GM18519 (cell line): ENCODE data around the gene ADD3.

Experiments used
- ATAC-seq: cut with Tn5 transposase; IDR thresholded peaks from one replicate; pipeline ENCODE4 v1.9.1; 2021; ENCODE audit warnings: mild to moderate bottlenecking, moderate library complexity; ENCODE audit not compliant: unreplicated experiment, low FRiP score

ADD3 gene, protein sequence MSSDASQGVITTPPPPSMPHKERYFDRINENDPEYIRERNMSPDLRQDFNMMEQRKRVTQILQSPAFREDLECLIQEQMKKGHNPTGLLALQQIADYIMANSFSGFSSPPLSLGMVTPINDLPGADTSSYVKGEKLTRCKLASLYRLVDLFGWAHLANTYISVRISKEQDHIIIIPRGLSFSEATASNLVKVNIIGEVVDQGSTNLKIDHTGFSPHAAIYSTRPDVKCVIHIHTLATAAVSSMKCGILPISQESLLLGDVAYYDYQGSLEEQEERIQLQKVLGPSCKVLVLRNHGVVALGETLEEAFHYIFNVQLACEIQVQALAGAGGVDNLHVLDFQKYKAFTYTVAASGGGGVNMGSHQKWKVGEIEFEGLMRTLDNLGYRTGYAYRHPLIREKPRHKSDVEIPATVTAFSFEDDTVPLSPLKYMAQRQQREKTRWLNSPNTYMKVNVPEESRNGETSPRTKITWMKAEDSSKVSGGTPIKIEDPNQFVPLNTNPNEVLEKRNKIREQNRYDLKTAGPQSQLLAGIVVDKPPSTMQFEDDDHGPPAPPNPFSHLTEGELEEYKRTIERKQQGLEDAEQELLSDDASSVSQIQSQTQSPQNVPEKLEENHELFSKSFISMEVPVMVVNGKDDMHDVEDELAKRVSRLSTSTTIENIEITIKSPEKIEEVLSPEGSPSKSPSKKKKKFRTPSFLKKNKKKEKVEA

GRCh38 chr10:110007701-110008517 is at the start of gene ADD3:
TSS of gene ADD3 (plus strand) at chr10:110007984. CDS start at chr10:110100654, 92,670 bp downstream.
- peak; percentile 30 for ATAC-seq

GRCh38 chr10:109958059-109958458 is 49.7 kb upstream of the ADD3 start:
- ATAC-seq: no peak

DNA sequence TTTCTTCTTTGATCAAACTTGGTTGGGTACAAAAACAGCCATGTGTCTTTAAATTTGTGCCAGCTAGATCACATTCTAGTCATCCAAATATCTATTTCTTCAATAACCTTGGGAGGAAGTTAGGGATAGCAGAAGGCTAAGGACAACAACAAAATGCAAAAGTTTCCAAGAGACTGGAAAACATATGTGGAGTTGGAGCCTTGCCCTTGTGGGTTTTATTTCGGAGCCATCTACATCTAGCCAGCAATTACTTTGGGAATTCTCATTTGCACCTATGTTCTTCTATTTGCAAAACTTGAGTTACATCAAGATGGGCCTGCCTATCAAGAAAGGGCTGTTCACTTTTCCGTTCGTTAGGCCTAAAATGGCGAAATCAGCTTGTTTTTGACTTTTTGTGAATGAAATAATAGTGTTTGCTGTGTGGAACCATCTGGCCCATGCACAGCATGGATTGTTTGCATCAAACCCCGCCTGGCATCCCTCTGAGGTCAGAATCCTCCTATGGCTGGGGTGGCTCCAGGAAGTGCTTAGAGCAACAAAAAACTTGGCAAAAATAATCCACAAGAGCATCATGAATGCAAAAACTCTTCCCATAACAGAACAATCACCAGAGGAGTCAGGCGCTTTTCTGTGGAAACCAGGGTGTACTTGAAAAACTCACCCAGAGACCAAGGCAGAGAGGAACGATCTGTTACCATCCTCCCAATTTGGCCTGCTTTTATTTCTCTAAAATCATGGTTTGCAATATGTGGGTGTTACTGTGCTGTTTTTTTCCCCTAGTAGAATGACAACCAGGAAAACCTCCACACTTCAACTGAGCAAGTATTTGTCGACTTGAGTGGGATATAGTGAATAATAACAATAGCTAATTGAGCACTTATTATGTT is 48.3 kb upstream of the ADD3 start:
- no peak for ATAC-seq

DNA sequence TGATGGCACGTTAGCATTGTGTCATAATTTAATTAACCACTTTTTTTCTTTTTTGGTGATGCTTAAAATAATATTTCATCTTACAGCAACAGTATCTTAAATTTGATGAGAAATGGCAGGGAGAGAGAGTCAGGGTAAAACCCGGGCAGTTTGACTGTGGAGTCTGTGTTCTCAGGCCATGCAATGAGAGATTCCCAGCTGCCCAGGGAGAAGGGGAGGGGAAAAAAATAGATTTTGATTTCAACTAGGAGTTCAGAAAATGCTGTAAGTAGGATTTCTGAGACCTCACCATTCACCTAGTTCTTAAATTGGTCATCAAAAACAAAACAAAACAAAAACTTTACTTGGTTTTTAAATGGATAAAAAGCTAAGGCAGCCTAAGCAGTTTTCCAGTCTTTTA is 47.1 kb upstream of the ADD3 start:
- ATAC-seq: no peak

DNA sequence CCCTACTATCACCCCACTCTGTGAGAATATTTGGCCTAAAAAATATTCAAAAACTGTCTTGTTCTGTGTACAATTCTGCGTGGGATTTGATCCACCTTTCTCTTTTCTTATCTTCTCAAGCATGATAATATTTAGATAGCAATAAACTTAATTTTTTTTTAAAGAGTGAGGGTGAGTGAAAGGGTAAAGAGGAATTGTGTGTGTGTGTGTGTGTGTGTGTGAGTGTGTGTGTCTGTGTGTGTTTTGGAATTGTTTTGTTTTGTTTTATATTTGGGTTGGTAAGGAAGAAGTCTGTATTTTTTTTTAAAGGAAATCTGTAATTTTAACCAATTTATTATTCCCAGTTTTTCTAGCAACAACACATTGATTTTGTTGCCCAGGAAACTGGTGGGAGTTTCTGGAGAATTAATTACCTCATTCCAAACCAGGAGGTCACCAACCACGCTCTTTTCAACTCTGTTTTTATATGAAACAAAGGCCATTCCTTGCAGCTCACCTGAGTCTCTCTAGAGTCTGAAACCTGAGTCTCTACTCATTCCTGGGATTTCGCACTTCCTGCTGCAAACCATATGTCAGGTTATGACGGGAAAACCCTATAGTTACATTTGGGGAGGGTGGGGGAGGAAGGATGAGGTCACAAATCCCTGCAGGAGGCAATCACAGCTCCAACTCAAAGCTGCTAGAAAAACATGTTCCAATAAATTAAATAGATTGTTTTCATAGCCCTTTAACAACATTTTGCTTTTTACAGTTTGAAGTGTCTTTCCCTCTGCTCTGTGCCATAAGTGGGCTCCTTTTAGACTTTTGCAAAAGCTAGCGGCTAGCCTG is 46.4 kb upstream of the ADD3 start:
- ATAC-seq: no peak

- no peak for ATAC-seq
These were observed 45.5 kb upstream of the ADD3 start for GRCh38 chr10:109962247-109962646.

GRCh38 chr10:109963439-109963838 is 44.3 kb upstream of the ADD3 start:
- no peak for ATAC-seq

GRCh38 chr10:109964318-109964717 is 43.5 kb upstream of the ADD3 start:
- no peak for ATAC-seq

DNA sequence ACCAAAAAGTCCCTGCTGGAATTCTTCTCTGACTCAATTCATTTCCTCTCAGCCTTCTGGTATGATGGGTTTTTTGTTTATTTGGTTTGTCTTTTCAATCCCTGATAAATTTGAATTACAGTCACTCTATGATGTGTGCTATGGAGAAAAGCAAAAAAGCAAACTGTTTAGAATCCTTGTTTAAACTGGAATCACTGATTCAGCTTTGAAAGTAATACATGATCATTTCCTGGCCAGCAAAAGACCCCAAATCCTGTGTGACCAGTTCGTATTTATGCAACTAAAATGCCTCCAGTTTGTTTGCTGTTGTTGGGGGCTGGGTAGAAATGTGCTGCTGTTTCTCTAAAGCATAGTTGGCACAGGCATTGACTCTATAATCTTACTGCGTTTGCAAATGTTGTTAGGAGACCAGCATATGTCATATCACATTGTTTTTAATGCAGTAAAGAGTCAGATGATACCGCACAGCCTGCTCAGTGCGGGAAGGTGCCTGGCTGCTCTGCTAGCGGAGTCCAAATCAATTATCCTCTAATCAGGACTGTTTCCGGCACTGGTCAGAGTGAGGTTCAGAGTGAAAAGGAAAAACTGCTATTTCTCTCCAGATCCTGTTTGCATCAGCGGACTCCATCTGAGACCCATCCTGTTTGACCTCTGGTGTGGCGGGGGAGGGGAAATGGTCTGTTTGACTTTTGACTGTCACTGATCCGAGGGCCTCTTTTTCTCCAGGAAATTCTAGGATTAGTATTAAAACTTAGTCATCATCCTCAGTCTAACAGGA is 40.6 kb upstream of the ADD3 start:
- no peak for ATAC-seq

- ATAC-seq: no peak
These were observed 40.1 kb upstream of the ADD3 start for GRCh38 chr10:109967739-109968088.

- ATAC-seq: no peak
These were observed 38.6 kb upstream of the ADD3 start for GRCh38 chr10:109968953-109969759.

DNA sequence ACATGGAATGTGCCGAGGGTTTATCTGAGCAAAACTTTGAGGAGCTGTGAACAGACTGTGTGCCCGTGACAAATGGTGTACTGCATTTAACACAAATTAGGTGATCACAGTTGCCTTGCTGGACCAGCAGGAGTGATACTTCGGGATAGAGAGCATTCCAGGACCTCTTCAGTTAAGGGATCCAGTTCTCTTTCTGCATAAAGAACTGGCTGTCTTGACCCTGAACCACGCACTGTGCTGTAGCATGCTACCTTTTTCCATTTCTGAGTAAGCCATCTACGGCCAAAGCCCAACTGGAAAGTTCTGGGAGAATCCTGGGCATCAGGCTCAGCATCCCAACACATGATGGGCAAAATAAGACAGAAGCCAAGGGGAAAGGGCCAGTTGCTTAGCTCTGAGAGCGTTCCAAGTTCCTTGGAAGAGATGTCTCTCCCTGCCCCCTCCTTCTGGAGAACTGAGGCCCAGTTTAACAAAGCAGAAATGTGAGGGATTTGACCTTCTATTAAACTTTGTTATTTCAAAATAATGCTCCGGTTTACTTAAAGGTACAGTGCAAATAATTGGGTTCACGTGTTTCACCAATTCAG is 37.9 kb upstream of the ADD3 start:
- ATAC-seq: no peak

DNA sequence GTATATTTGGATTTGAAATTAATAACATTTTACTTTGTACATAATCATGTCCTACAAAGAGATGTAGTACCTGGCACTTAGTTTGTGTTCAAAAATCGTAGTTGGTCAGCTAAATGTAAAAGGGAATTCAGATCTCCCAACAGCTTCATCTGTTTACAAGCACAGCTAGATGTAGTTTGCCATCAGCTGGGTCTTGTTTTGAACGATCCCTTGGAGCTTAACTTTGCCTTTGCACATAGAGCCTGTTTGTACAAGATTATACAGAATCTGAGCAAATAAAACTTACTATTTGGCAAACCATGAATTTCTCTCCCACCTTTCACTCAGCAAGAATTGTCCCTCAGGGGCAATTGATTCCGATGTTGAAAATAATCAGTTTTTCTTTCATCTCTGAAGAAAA is 36.1 kb upstream of the ADD3 start:
- ATAC-seq: no peak

GRCh38 chr10:109972372-109973001 is 35.3 kb upstream of the ADD3 start:
- no peak for ATAC-seq

GRCh38 chr10:109973326-109973829 is 34.4 kb upstream of the ADD3 start:
- no peak for ATAC-seq

DNA sequence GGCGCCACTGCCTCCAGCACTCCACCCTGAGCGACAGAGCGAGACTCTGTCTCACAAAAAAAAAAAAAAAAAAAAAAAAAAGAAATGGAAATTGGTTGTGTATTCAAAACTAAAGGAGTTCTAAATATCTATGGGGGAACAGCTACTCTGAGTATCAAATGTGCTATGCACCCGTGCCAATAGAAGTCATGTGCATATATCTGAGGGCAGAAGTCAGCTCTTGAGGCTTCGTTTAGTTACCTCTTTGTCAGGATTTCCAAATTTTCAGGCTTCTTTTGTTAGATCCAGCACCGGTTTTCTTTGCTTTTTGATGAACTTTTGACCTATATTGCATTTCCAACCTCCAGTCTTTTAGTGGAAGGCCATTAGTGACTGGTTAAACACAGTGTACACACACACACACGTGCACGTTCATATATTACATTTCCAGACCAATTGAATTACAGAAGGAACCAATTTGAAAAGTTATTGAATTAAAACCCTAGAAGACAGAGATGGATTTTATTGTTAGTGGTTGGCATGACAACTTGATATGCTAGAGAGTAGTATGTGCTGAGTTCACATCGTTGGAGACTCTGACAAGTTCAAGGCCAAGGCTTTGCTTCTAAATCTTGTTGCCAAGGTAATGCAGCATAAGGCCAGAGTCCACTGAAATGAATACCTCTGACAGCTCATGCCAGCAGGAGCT is 33.1 kb upstream of the ADD3 start:
- ATAC-seq: no peak
